Liver (tissue), 9 donors: ENCODE data around the gene FAM170B. TPM values are rescaled to one million over a fixed set of nuclear protein-coding genes. Genes with fewer than 3 reads are reported as not detected.

Experiments
- DNase-seq: peaks from one replicate; pipeline ENCODE4 v3.0.0-alpha.2; 2017; ENCODE audit warnings: low spot score
- H3K27ac ChIP-seq, 2 donors: one replicate each; pipeline ENCODE4 v1.7.0; 2013; ENCODE audit warnings: inconsistent platforms in 2 of 2, low read length in 2 of 2, control low read depth in 1 of 2, low read depth in 1 of 2, mild to moderate bottlenecking in 1 of 2
- H3K27me3 ChIP-seq, 4 donors: one replicate each; pipeline versions ENCODE4 v1.6.1 to v1.7.0; 2013; ENCODE audit warnings: low read length in 3 of 4, inconsistent platforms in 1 of 4, mild to moderate bottlenecking in 1 of 4, moderate library complexity in 1 of 4; ENCODE audit not compliant: control insufficient read depth in 4 of 4, insufficient read depth in 4 of 4
- H3K36me3 ChIP-seq, 4 donors: one replicate each; pipeline versions ENCODE4 v1.6.1 to v1.7.0; 2013; ENCODE audit warnings: low read length in 3 of 4, mild to moderate bottlenecking in 3 of 4, low read depth in 1 of 4, moderate library complexity in 1 of 4; ENCODE audit not compliant: control insufficient read depth in 4 of 4, insufficient read depth in 3 of 4
- H3K4me1 ChIP-seq, 4 donors: one replicate each; pipeline versions ENCODE4 v1.6.1 to v1.7.0; 2013; ENCODE audit warnings: low read length in 3 of 4, mild to moderate bottlenecking in 3 of 4, moderate library complexity in 1 of 4; ENCODE audit not compliant: control insufficient read depth in 4 of 4, insufficient read depth in 4 of 4
- H3K4me3 ChIP-seq, 3 donors: one replicate each; pipeline versions ENCODE4 v1.6.1 to v1.7.0; 2013; ENCODE audit warnings: low read length in 3 of 3, control low read depth in 1 of 3, low read depth in 1 of 3, mild to moderate bottlenecking in 1 of 3
- H3K9ac ChIP-seq, 2 donors: one replicate each; pipeline ENCODE4 v1.7.0; 2013; ENCODE audit warnings: low read length in 2 of 2, mild to moderate bottlenecking in 2 of 2, moderate library complexity in 2 of 2, control low read depth in 1 of 2, low read depth in 1 of 2
- H3K9me3 ChIP-seq, 4 donors: one replicate each; pipeline versions ENCODE4 v1.6.1 to v1.7.0; 2013; ENCODE audit warnings: low read length in 3 of 4; ENCODE audit not compliant: control insufficient read depth in 4 of 4
- EGR1 ChIP-seq, 2 donors: IDR thresholded peaks; 2 replicates each; pipeline ENCODE4 v1.6.1; 2016 to 2018; ENCODE audit warnings: antibody characterized with exemption in 2 of 2, low read depth in 2 of 2
- FOXA2 ChIP-seq: IDR thresholded peaks from 2 replicates; pipeline ENCODE4 v1.6.1; 2016; ENCODE audit warnings: antibody characterized with exemption
- GABPA ChIP-seq, 2 donors: IDR thresholded peaks in 1 of 2; conservative IDR thresholded peaks in 1 of 2; 2 replicates each; pipeline ENCODE4 v1.6.1; 2016; ENCODE audit warnings: antibody characterized with exemption in 2 of 2, mild to moderate bottlenecking in 1 of 2, moderate library complexity in 1 of 2
- HNF4A ChIP-seq, 2 donors: conservative IDR thresholded peaks; 2 replicates each; pipeline ENCODE4 v1.6.1; 2016; ENCODE audit warnings: antibody characterized with exemption in 2 of 2, mild to moderate bottlenecking in 2 of 2
- HNF4G ChIP-seq: IDR thresholded peaks from 2 replicates; pipeline ENCODE4 v1.6.1; 2016; ENCODE audit warnings: antibody characterized with exemption
- JUND ChIP-seq, 2 donors: IDR thresholded peaks; 2 replicates each; pipeline ENCODE4 v1.6.1; 2016; ENCODE audit warnings: antibody characterized with exemption in 2 of 2
- NR2F2 ChIP-seq: IDR thresholded peaks from 2 replicates; pipeline ENCODE4 v1.6.1; 2016; ENCODE audit warnings: antibody characterized with exemption
- RAD21 ChIP-seq, 2 donors: IDR thresholded peaks; 2 replicates each; pipeline ENCODE4 v1.6.1; 2016; ENCODE audit warnings: antibody characterized with exemption in 2 of 2, mild to moderate bottlenecking in 2 of 2
- RXRA ChIP-seq, 2 donors: IDR thresholded peaks; 2 replicates each; pipeline ENCODE4 v1.6.1; 2017 to 2018; ENCODE audit warnings: antibody characterized with exemption in 2 of 2, mild to moderate bottlenecking in 1 of 2
- TAF1 ChIP-seq: conservative IDR thresholded peaks from 2 replicates; pipeline ENCODE4 v1.6.1; 2016; ENCODE audit warnings: antibody characterized with exemption, mild to moderate bottlenecking
- YY1 ChIP-seq: IDR thresholded peaks from 2 replicates; pipeline ENCODE4 v1.6.1; 2016; ENCODE audit warnings: antibody characterized with exemption, mild to moderate bottlenecking
- WGBS: extraction: QIAGEN DNeasy Blood & Tissue Kit; methylation state at CpG from one replicate; pipeline ENCODE4 v1.1.7; 2013; 5-methylcytosine and 5-hydroxymethylcytosine counted together
- polyA plus RNA-seq, 2 donors: library from polyadenylated mRNA; stranded (reverse) in 1 of 2; unstranded in 1 of 2; fragments of 200-250 nt in 1 of 2; fragments of >200 nt in 1 of 2; fragmentation: Nextera tagmentation in 1 of 2; extraction: Ambion mirVana in 1 of 2; gene quantifications; one replicate each; pipeline versions ENCODE4 v1.2.1 to v1.2.3, GENCODE V29; 2013 to 2015
- total RNA-seq, 2 donors: library from RNA; depleted of rRNA; stranded (reverse); fragments of >200 nt; gene quantifications; one replicate each; pipeline ENCODE4 v1.2.3, GENCODE V29; 2014
- TF ChIP-seq, protein P1 (sequence below): IDR thresholded peaks from 2 replicates; pipeline ENCODE4 v1.6.1; 2016; ENCODE audit warnings: antibody characterized with exemption
- TF ChIP-seq, protein P2 (sequence below): fragments of 150-350 bp; IDR thresholded peaks from 2 replicates; pipeline ENCODE4 v1.5.1; 2017; ENCODE audit warnings: improper control_type of control experiment, low read depth, low read length; ENCODE audit not compliant: missing input control
- TF ChIP-seq, protein P3 (sequence below): IDR thresholded peaks from 2 replicates; pipeline ENCODE4 v1.6.1; 2016; ENCODE audit warnings: antibody characterized with exemption
- TF ChIP-seq, protein P4 (sequence below): IDR thresholded peaks from 2 replicates; pipeline ENCODE4 v1.6.1; 2016; ENCODE audit warnings: antibody characterized with exemption
- TF ChIP-seq, protein P5 (sequence below): IDR thresholded peaks from 2 replicates; pipeline ENCODE4 v1.6.1; 2016; ENCODE audit warnings: antibody characterized with exemption, mild to moderate bottlenecking
- donor health status: healthy.
- donor health status: healthy.
- donor health status: healthy.
- donor health status: healthy.
- donor health status: healthy.

FAM170B gene
- total and polyA plus RNA-seq, 4 donors, result not detected

DNA sequence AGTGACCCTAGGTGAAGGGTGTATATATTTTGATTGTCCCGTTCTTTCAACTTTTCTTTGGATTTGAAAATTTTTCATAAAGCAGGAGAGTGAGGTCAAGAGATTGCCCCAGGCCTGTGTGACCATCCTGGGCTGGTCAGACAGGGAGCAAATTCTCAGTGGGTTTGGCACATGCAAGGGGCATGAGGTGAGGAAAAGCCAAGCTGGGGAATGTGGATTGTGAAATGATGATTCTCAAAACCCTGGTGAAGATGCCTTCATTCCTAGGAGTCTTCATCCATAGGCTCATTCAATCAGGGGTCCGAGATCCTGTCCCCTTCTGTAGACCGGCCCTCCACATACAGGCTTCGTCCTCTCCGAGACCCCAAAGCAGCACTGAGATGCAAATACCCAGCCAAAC is 27.0 kb upstream of the FAM170B start:
- Histone ChIP-seq H3K27ac (no peak overlapping the region), H3K4me1 (no peaks in the 10 kb centered on the region), H3K4me3 (no peak overlapping the region), H3K36me3 (no peaks in the 10 kb centered on the region), H3K27me3 (no peaks in the 10 kb centered on the region), H3K9ac (no peak overlapping the region), H3K9me3 (no peaks in the 10 kb centered on the region)
- 89% methylated on average over 5 of the region's 5 CpGs for WGBS
- TF ChIP-seq, protein P1, sequence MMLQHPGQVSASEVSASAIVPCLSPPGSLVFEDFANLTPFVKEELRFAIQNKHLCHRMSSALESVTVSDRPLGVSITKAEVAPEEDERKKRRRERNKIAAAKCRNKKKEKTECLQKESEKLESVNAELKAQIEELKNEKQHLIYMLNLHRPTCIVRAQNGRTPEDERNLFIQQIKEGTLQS, result no peak
- TF ChIP-seq RXRA (IDR thresholded peaks at IDR 0.05), result no peak
- no peak for TF ChIP-seq RAD21 (IDR thresholded peaks at IDR 0.05)
- TF ChIP-seq EGR1 (IDR thresholded peaks at IDR 0.05; ENCODE audit: low read depth in 2 of 2), result no peak
- DNase-seq, result no peak

DNA sequence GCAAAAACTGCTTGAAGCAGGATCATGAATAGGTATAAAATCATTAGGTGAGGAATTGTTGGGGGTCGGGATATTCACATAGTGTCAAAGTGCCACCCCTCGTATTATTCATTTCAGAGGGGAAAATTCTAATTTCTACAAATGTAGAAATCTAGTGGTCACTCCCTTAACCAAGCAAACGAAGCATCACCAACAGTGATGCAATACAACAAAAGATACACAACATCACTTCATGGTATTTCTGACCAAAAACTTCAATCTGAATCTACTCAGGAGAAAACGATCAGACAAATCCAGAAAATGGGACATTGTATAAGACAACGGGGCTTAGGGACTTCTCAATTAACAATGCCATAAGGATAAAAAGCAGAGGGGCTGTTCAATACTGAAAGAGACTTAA is 26.3 kb upstream of the FAM170B start:
- DNase-seq, result no peak
- Histone ChIP-seq H3K9ac (no peak overlapping the region), H3K27me3 (no peaks in the 10 kb centered on the region), H3K27ac (no peak overlapping the region), H3K4me1 (no peaks in the 10 kb centered on the region), H3K9me3 (no peaks in the 10 kb centered on the region), H3K36me3 (no peaks in the 10 kb centered on the region), H3K4me3 (no peak overlapping the region)
- TF ChIP-seq, protein P2, sequence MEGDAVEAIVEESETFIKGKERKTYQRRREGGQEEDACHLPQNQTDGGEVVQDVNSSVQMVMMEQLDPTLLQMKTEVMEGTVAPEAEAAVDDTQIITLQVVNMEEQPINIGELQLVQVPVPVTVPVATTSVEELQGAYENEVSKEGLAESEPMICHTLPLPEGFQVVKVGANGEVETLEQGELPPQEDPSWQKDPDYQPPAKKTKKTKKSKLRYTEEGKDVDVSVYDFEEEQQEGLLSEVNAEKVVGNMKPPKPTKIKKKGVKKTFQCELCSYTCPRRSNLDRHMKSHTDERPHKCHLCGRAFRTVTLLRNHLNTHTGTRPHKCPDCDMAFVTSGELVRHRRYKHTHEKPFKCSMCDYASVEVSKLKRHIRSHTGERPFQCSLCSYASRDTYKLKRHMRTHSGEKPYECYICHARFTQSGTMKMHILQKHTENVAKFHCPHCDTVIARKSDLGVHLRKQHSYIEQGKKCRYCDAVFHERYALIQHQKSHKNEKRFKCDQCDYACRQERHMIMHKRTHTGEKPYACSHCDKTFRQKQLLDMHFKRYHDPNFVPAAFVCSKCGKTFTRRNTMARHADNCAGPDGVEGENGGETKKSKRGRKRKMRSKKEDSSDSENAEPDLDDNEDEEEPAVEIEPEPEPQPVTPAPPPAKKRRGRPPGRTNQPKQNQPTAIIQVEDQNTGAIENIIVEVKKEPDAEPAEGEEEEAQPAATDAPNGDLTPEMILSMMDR, result no peak
- TF ChIP-seq RAD21 (IDR thresholded peaks at IDR 0.05), result no peak
- TF ChIP-seq HNF4A (conservative IDR thresholded peaks at IDR 0.05), result no peak
- no peak for TF ChIP-seq TAF1
- TF ChIP-seq, protein P3, sequence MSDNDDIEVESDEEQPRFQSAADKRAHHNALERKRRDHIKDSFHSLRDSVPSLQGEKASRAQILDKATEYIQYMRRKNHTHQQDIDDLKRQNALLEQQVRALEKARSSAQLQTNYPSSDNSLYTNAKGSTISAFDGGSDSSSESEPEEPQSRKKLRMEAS, result no peak
- no peak for TF ChIP-seq GABPA (IDR thresholded peaks at IDR 0.05 in 1 of 2, conservative IDR thresholded peaks at IDR 0.05 in 1 of 2)
- TF ChIP-seq HNF4G, result no peak
- TF ChIP-seq, protein P4, sequence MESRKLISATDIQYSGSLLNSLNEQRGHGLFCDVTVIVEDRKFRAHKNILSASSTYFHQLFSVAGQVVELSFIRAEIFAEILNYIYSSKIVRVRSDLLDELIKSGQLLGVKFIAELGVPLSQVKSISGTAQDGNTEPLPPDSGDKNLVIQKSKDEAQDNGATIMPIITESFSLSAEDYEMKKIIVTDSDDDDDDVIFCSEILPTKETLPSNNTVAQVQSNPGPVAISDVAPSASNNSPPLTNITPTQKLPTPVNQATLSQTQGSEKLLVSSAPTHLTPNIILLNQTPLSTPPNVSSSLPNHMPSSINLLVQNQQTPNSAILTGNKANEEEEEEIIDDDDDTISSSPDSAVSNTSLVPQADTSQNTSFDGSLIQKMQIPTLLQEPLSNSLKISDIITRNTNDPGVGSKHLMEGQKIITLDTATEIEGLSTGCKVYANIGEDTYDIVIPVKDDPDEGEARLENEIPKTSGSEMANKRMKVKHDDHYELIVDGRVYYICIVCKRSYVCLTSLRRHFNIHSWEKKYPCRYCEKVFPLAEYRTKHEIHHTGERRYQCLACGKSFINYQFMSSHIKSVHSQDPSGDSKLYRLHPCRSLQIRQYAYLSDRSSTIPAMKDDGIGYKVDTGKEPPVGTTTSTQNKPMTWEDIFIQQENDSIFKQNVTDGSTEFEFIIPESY, result no peak
- TF ChIP-seq, protein P1, result no peak
- TF ChIP-seq NR2F2, result no peak
- TF ChIP-seq, protein P5, sequence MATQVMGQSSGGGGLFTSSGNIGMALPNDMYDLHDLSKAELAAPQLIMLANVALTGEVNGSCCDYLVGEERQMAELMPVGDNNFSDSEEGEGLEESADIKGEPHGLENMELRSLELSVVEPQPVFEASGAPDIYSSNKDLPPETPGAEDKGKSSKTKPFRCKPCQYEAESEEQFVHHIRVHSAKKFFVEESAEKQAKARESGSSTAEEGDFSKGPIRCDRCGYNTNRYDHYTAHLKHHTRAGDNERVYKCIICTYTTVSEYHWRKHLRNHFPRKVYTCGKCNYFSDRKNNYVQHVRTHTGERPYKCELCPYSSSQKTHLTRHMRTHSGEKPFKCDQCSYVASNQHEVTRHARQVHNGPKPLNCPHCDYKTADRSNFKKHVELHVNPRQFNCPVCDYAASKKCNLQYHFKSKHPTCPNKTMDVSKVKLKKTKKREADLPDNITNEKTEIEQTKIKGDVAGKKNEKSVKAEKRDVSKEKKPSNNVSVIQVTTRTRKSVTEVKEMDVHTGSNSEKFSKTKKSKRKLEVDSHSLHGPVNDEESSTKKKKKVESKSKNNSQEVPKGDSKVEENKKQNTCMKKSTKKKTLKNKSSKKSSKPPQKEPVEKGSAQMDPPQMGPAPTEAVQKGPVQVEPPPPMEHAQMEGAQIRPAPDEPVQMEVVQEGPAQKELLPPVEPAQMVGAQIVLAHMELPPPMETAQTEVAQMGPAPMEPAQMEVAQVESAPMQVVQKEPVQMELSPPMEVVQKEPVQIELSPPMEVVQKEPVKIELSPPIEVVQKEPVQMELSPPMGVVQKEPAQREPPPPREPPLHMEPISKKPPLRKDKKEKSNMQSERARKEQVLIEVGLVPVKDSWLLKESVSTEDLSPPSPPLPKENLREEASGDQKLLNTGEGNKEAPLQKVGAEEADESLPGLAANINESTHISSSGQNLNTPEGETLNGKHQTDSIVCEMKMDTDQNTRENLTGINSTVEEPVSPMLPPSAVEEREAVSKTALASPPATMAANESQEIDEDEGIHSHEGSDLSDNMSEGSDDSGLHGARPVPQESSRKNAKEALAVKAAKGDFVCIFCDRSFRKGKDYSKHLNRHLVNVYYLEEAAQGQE, result no peak
- no peak for TF ChIP-seq YY1
- no peak for TF ChIP-seq JUND (IDR thresholded peaks at IDR 0.05)
- TF ChIP-seq FOXA2, result no peak
- TF ChIP-seq EGR1 (IDR thresholded peaks at IDR 0.05; ENCODE audit: low read depth in 2 of 2), result no peak
- WGBS, result 78% methylated on average over 5 of the region's 5 CpGs
